ENCODE measurements around the gene TMEM81. TPM values are rescaled to one million over a fixed set of nuclear protein-coding genes. Genes with fewer than 3 reads are reported as not detected.
A peak's percentile ranks its signal among the peaks of the same experiment; 100 is the strongest.

Gene TMEM81
- total RNA-seq, 1 experiment from 2014 or later = 4.4 TPM

- H3K36me3 Mint-ChIP-seq (ENCODE audit: insufficient read depth, unreplicated experiment) = no peaks in the 10 kb centered on the region
- intact Hi-C loops (cut with micrococcal nuclease; ENCODE audit: unreplicated experiment) = no loop called here
- no peak overlapping the region for H3K4me3 Mint-ChIP-seq (ENCODE audit: low read depth, unreplicated experiment)
- no TSS peak for BruUV-seq (replicated peaks)
- DNase-seq = no peak
- no peak for TF ChIP-seq CTCF (IDR thresholded peaks at IDR 0.05; ENCODE audit: unreplicated experiment)
- no peaks in the 10 kb centered on the region for H3K4me1 Mint-ChIP-seq (ENCODE audit: low read depth, unreplicated experiment)
- peaks cover 69% of the 10 kb centered on the region for H3K27me3 Mint-ChIP-seq (ENCODE audit: unreplicated experiment)
- H3K9me3 Mint-ChIP-seq (ENCODE audit: low read depth, unreplicated experiment) = no peaks in the 10 kb centered on the region
- CTCF ChIA-PET = interaction anchor here (0.8 to 3.6 kb wide), 13 partner anchors 8 to 423 kb away, joined by 3 to 95 read pairs (median 8); no protein-coding TSS in a partner anchor
- no peak overlapping the region for H3K27ac Mint-ChIP-seq (ENCODE audit: unreplicated experiment)
These were observed 21.9 kb downstream of the TMEM81 start for GRCh38 chr1:205062319-205062718.

- intact Hi-C loops (cut with micrococcal nuclease; ENCODE audit: unreplicated experiment) = loop anchor here (1.0 to 2.0 kb wide), 2 partner anchors 72 to 195 kb away; no protein-coding TSS in a partner anchor
- Mint-ChIP-seq H3K27ac (ENCODE audit: unreplicated experiment) (no peak overlapping the region), H3K4me1 (ENCODE audit: low read depth, unreplicated experiment) (no peaks in the 10 kb centered on the region), H3K4me3 (ENCODE audit: low read depth, unreplicated experiment) (no peak overlapping the region), H3K36me3 (ENCODE audit: insufficient read depth, unreplicated experiment) (no peaks in the 10 kb centered on the region), H3K9me3 (ENCODE audit: low read depth, unreplicated experiment) (no peaks in the 10 kb centered on the region), H3K27me3 (ENCODE audit: unreplicated experiment) (peaks cover 69% of the 10 kb centered on the region)
- peak; percentile 84 for DNase-seq
- no TSS peak for BruUV-seq (replicated peaks)
- TF ChIP-seq CTCF (IDR thresholded peaks at IDR 0.05; ENCODE audit: unreplicated experiment) = peak; percentile 89
- CTCF ChIA-PET = interaction anchor here (0.6 to 3.6 kb wide), 32 partner anchors 8 to 424 kb away, joined by 3 to 95 read pairs (median 4); partner anchors contain the start of gene RBBP5
These were observed 22.6 kb downstream of the TMEM81 start for GRCh38 chr1:205061665-205062069.

- CTCF ChIA-PET = interaction anchor here (0.7 to 3.6 kb wide), 26 partner anchors 9 to 254 kb away, joined by 3 to 95 read pairs (median 4); no protein-coding TSS in a partner anchor
- Mint-ChIP-seq H3K4me1 (ENCODE audit: low read depth, unreplicated experiment) (no peaks in the 10 kb centered on the region), H3K4me3 (ENCODE audit: low read depth, unreplicated experiment) (no peak overlapping the region), H3K9me3 (ENCODE audit: low read depth, unreplicated experiment) (no peaks in the 10 kb centered on the region), H3K27me3 (ENCODE audit: unreplicated experiment) (peaks cover 69% of the 10 kb centered on the region), H3K27ac (ENCODE audit: unreplicated experiment) (no peak overlapping the region), H3K36me3 (ENCODE audit: insufficient read depth, unreplicated experiment) (no peaks in the 10 kb centered on the region)
- DNase-seq = no peak
- intact Hi-C loops (cut with micrococcal nuclease; ENCODE audit: unreplicated experiment) = loop anchor here (1.0 to 2.0 kb wide), 2 partner anchors 72 to 196 kb away; no protein-coding TSS in a partner anchor
- no TSS peak for BruUV-seq (replicated peaks)
- TF ChIP-seq CTCF (IDR thresholded peaks at IDR 0.05; ENCODE audit: unreplicated experiment) = no peak
These were observed 23.0 kb downstream of the TMEM81 start for GRCh38 chr1:205061227-205061626.

- DNase-seq = no peak
- H3K27me3 Mint-ChIP-seq (ENCODE audit: unreplicated experiment) = peaks cover 69% of the 10 kb centered on the region
- CTCF ChIA-PET = interaction anchor here (0.7 to 3.6 kb wide), 5 partner anchors 72 to 135 kb away, joined by 4 to 95 read pairs (median 11); no protein-coding TSS in a partner anchor
- H3K4me3 Mint-ChIP-seq (ENCODE audit: low read depth, unreplicated experiment) = no peak overlapping the region
- no peaks in the 10 kb centered on the region for H3K4me1 Mint-ChIP-seq (ENCODE audit: low read depth, unreplicated experiment)
- no peaks in the 10 kb centered on the region for H3K36me3 Mint-ChIP-seq (ENCODE audit: insufficient read depth, unreplicated experiment)
- H3K9me3 Mint-ChIP-seq (ENCODE audit: low read depth, unreplicated experiment) = no peaks in the 10 kb centered on the region
- intact Hi-C loops (cut with micrococcal nuclease; ENCODE audit: unreplicated experiment) = loop anchor here (1.0 to 2.0 kb wide), 2 partner anchors 71 to 196 kb away; no protein-coding TSS in a partner anchor
- no TSS peak for BruUV-seq (replicated peaks)
- TF ChIP-seq CTCF (IDR thresholded peaks at IDR 0.05; ENCODE audit: unreplicated experiment) = no peak
- no peak overlapping the region for H3K27ac Mint-ChIP-seq (ENCODE audit: unreplicated experiment)
These were observed 23.5 kb downstream of the TMEM81 start for GRCh38 chr1:205060746-205061145.

All from Calu3 (cell line).